Mesothelial cell of epicardium (in vitro differentiated cells): ENCODE data around the gene DHRSX. TPM values are rescaled to one million over a fixed set of nuclear protein-coding genes. Genes with fewer than 3 reads are reported as not detected.
"Not testable (repeated sequence)": the region's sequence is repeated elsewhere in the genome, so short reads cannot be mapped to it uniquely, and the experiment has no call there.

Experiments used
- DNase-seq, 2 experiments: peaks; one replicate each; pipeline ENCODE4 v3.0.0; 2021; ENCODE audit warnings: low spot score in 2 of 2; ENCODE audit not compliant: unreplicated experiment in 2 of 2
- H3K27ac Mint-ChIP-seq: 2 replicates; pipeline ENCODE4 v1.8.0; 2021; ENCODE audit warnings: mixed read lengths
- H3K27me3 Mint-ChIP-seq: 2 replicates; pipeline ENCODE4 v1.8.0; 2021; ENCODE audit warnings: low read depth, mixed read lengths
- H3K36me3 Mint-ChIP-seq: 2 replicates; pipeline ENCODE4 v1.8.0; 2021; ENCODE audit warnings: mixed read lengths
- H3K4me1 Mint-ChIP-seq: 2 replicates; pipeline ENCODE4 v1.8.0; 2021; ENCODE audit warnings: mixed read lengths
- H3K4me3 Mint-ChIP-seq: 2 replicates; pipeline ENCODE4 v1.8.0; 2021; ENCODE audit warnings: mild to moderate bottlenecking, moderate library complexity, mixed read lengths
- H3K9me3 Mint-ChIP-seq: 2 replicates; pipeline ENCODE4 v1.8.0; 2021; ENCODE audit warnings: mixed read lengths
- CTCF ChIP-seq: fragments of 200-600 bp; sonication (generic); IDR thresholded peaks from one replicate; pipeline ENCODE4 v1.5.0; 2021; ENCODE audit warnings: antibody characterized with exemption; ENCODE audit not compliant: unreplicated experiment
- total RNA-seq: library from RNA; stranded (reverse); gene quantifications from 3 replicates; pipeline ENCODE4 v1.2.1, GENCODE V29; 2021

Gene DHRSX
- total RNA-seq, 1 donor from 2014 or later, result 43.5 TPM

GRCh38 chrX:2224161-2224560 lies 276.6 kb downstream of the DHRSX start:
- peaks cover 48% of the 10 kb centered on the region for H3K9me3 Mint-ChIP-seq
- no peaks in the 10 kb centered on the region for H3K27me3 Mint-ChIP-seq
- no peak for TF ChIP-seq CTCF
- H3K4me1 Mint-ChIP-seq, result no peaks in the 10 kb centered on the region
- H3K27ac Mint-ChIP-seq, result no peak overlapping the region
- no peak for DNase-seq
- no peak overlapping the region for H3K4me3 Mint-ChIP-seq
- H3K36me3 Mint-ChIP-seq, result peaks cover 56% of the 10 kb centered on the region

- Mint-ChIP-seq H3K4me1 (no peaks in the 10 kb centered on the region), H3K4me3 (no peak overlapping the region), H3K27me3 (no peaks in the 10 kb centered on the region), H3K9me3 (peaks cover 68% of the 10 kb centered on the region), H3K36me3 (peaks cover 73% of the 10 kb centered on the region), H3K27ac (no peak overlapping the region)
- no peak for DNase-seq
- TF ChIP-seq CTCF, result no peak
Observed at GRCh38 chrX:2220829-2221567, 279.8 kb downstream of the DHRSX start.

GRCh38 chrX:2220296-2220695 lies 280.5 kb downstream of the DHRSX start:
- peaks cover 69% of the 10 kb centered on the region for H3K9me3 Mint-ChIP-seq
- H3K4me3 Mint-ChIP-seq, result no peak overlapping the region
- H3K27ac Mint-ChIP-seq, result no peak overlapping the region
- no peak for DNase-seq
- H3K36me3 Mint-ChIP-seq, result peaks cover 74% of the 10 kb centered on the region
- no peaks in the 10 kb centered on the region for H3K27me3 Mint-ChIP-seq
- H3K4me1 Mint-ChIP-seq, result no peaks in the 10 kb centered on the region
- TF ChIP-seq CTCF, result no peak

GRCh38 chrX:2214138-2214823 lies 286.5 kb downstream of the DHRSX start:
- H3K27ac Mint-ChIP-seq, H3K27me3 Mint-ChIP-seq, H3K4me3 Mint-ChIP-seq, H3K4me1 Mint-ChIP-seq, DNase-seq: not testable (repeated sequence)
- peaks cover 33% of the 10 kb centered on the region for H3K36me3 Mint-ChIP-seq
- peaks cover 28% of the 10 kb centered on the region for H3K9me3 Mint-ChIP-seq

- not testable (repeated sequence) for H3K4me1 Mint-ChIP-seq, H3K4me3 Mint-ChIP-seq, H3K27me3 Mint-ChIP-seq, DNase-seq, H3K27ac Mint-ChIP-seq
- peaks cover 25% of the 10 kb centered on the region for H3K36me3 Mint-ChIP-seq
- peaks cover 12% of the 10 kb centered on the region for H3K9me3 Mint-ChIP-seq
Observed at GRCh38 chrX:2211667-2212066, 289.1 kb downstream of the DHRSX start.

DNA sequence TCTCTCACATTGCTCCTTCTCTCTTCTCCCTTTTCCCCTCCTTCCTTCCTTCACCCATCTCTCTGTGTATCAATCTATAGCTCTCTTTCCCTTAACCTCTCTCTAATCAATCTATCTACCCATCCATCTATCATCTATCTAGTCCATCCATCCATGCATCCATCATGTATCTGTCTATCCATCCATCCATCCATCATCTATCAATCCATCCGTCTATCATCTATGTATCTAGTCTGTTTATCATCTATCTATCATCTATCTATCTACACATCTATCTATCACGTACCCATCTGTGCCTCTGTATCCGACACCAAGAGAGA lies 307.5 kb downstream of the DHRSX start:
- peaks cover 3% of the 10 kb centered on the region for H3K9me3 Mint-ChIP-seq
- no peak for TF ChIP-seq CTCF

More for the DNA sequence above, 307.5 kb downstream of the DHRSX start:
- no peak for DNase-seq
- Mint-ChIP-seq H3K27ac (no peak overlapping the region), H3K4me1 (peaks cover 22% of the 10 kb centered on the region), H3K27me3 (no peaks in the 10 kb centered on the region), H3K4me3 (no peak overlapping the region), H3K36me3 (peaks cover under 1% of the 10 kb centered on the region)
